Jurkat, Clone E6-1 (cell line): ENCODE data around the gene STARD7.
A peak's percentile ranks its signal among the peaks of the same experiment; 100 is the strongest.
"Not testable (repeated sequence)": the region's sequence is repeated elsewhere in the genome, so short reads cannot be mapped to it uniquely, and the experiment has no call there.

Experiments
- DNase-seq: peaks from one replicate; pipeline ENCODE4 v3.0.0-alpha.2; 2011; ENCODE audit warnings: low read depth, low spot score
- H3K4me3 ChIP-seq: 2 replicates; pipeline ENCODE4 v1.5.1; 2011; ENCODE audit warnings: mild to moderate bottlenecking, low read length, control low read depth, moderate library complexity

STARD7 gene

GRCh38 chr2:96174251-96175144 is 34.1 kb downstream of the STARD7 start:
- peak; percentile 66 for DNase-seq
- H3K4me3 ChIP-seq: no peak overlapping the region

DNA sequence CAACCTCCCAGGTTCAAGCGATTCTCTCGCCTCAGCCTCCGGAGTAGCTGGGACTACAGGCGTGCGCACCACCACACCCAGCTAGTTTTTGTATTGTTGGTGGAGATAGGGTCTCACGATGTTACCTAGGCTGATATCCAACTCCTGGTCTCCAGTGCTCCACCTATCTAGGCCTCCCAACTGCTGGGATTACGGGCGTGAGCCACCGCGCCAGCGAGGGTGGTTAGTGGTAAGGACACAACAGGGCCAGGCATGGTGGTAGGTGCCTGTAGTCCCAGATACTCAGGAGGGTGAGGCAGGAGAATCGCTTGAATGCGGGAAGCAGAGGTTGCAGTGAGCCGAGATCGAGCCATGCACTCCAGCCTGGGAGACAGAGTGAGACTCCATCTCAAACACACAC is 36.8 kb downstream of the STARD7 start:
- no peak for DNase-seq
- no peak overlapping the region for H3K4me3 ChIP-seq

DNA sequence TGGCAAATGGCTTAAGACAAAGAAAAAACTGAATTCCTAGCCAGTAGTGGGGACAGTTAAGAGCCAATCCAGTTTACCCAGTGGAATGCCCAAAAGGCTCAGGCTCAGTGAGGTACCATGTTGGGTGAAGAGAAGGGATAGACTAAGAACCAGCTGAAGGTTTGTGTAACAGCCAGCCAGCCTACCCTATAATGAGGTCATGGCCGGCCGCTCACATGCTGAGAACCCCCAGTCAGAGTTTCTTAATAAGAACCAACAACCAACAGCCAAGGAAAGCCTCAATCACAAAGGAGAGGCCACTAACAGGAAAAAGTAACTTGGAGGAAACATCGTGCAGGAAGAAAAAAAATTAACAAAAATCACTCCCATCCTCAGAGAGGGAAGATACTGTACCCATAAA is 38.0 kb downstream of the STARD7 start:
- no peak overlapping the region for H3K4me3 ChIP-seq

GRCh38 chr2:96169868-96170507 is 38.6 kb downstream of the STARD7 start:
- no peak overlapping the region for H3K4me3 ChIP-seq
- DNase-seq: no peak

More for the DNA sequence above, 38.0 kb downstream of the STARD7 start:
- DNase-seq: no peak

DNA sequence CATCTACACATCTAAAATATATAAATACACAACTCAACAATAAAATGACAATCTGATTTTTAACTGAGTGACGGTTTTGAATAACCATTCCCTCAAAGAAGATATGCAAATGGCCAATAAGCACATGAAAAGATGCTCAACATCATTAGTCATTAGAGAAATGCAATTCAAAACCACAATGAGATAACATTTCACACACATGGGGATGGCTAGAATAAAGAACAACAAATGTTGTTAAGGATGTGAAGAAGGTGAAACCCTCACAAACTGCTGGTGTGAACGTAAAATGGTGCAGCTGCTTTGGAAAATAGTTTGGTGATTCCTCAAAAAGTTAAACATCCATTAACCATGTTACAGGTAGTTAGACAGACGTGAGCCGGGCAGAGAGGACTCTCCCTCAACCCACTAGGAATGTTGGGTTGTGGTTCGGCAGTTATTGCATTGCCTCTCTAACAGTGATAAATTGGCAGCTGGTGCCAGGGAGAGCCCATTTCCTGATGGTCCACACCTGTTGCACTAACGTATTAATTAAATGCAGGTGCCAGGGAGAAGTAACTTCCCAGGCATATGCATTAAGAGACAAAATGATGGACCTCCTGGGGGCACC is 41.1 kb downstream of the STARD7 start:
- DNase-seq: no peak
- H3K4me3 ChIP-seq: no peak overlapping the region

GRCh38 chr2:96164459-96165184 is 44.0 kb downstream of the STARD7 start:
- peak; percentile 92 for DNase-seq
- H3K4me3 ChIP-seq: peak overlapping the region; percentile 52

DNA sequence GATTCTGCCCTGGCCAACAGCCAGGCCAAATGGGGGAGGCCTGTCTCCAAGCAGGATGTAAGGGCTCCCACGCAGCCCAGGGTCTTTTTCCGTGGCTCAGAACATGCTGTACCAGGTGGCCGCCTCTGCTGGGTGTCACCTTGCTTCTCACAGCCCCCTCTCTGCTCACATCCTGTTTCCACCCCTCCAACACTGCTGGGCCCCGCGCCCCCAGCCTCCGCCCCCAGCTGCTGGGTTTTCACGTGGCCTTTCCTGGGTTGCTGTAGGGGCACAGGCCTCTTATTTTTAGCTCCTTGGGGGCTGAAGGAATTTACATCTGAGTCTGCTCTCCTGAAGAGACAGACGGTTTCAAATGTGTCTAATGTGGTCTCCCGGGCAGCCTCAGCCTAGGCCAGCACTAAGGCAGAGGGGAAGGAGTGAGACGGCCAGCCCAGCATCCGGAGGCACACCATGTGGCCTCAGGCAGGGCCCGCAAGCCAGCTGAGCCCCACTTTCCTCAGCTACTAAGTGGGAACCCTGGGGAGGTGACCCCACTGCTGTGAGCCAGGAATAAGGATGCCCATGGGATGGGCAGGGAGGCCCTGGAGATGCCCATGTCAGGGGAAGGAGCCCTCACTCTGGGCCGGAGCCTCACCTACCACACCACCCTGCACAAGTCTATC is 44.7 kb downstream of the STARD7 start:
- H3K4me3 ChIP-seq: peak overlapping the region; percentile 52

DNA sequence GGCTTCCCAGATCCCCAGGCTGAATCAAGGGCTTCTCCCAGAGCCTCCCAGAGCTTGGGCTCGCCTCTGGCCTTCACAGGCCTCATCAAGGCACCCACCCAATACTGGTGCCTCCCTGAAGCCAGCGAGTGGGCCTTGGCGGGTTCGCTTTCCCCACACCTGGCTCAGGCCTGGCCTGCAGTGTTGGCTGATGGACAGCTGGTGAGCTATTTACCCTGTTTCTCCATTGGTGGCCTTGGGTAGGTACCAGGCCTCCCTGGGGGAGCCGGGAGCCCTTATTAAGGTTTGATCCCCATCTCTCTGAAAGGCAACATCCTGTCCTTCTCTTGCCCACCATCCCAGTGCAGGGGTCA is 45.2 kb downstream of the STARD7 start:
- DNase-seq: no peak
- H3K4me3 ChIP-seq: no peak overlapping the region; the same call in none of the 2 replicates

More for the DNA sequence above, 44.7 kb downstream of the STARD7 start:
- peak; percentile 90 for DNase-seq

DNA sequence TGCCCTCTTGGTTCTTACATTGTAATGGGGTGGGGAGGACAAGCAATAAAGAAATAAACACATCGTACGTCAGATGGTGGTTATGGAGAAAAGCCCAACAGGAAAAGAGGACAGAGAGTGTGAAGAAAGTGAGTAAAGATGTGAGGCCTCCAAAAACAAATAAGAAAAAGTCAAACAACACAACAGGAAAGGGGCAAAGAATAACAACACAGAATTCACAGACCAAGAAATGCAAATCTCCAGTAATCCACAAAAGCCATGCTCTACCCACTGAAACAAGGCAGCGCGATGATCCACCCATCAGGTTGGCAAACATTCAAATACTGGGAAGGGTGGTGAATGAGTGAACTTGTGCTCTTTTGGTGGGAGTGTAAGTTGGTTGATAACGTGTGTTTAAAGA is 46.7 kb downstream of the STARD7 start:
- H3K4me3 ChIP-seq: no peak overlapping the region
- DNase-seq: no peak

GRCh38 chr2:96160366-96160765 is 48.3 kb downstream of the STARD7 start:
- H3K4me3 ChIP-seq, DNase-seq: not testable (repeated sequence)

DNA sequence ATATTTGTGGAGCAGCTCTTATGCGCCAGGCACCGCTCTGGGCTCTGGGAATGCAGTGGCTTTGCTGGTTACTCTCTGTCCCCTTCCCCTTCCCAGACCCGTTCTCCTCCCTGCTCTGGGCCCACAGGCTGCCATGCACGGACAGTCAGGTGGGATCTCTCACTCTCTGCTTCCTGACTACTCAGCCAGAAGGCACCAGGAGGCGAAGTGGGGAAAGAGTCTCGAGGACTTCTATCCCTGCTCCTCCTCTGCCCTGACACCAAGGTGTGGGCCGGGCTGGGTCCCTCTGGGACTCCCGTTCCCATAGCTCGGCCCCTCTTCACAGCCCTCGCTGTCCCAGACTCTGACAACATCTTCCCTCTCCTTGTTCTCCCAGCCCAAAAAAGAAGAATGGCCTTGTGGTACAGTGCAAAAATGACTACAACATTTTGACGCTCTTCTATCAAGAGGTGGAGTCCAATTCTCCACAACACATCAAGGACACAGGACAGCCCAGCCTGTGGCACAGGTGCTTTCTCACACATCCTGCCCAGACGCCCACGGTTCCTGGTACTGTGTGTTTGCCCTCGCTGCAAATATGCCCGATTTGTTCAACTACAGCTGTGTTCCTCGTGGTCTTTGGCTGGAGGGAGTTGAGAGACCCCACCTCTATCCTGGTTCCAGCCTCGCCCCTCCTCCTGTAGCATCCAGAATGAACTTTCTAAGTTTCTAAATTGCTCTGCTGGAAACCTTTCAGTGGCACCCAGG is 49.4 kb downstream of the STARD7 start:
- DNase-seq: no peak
- H3K4me3 ChIP-seq: no peak overlapping the region

GRCh38 chr2:96158554-96158940 is 50.1 kb downstream of the STARD7 start:
- no peak overlapping the region for H3K4me3 ChIP-seq
- DNase-seq: no peak

- no peak overlapping the region for H3K4me3 ChIP-seq
- DNase-seq: no peak
Observed at GRCh38 chr2:96157649-96158553, 50.7 kb downstream of the STARD7 start.

GRCh38 chr2:96156926-96157648 is 51.5 kb downstream of the STARD7 start:
- H3K4me3 ChIP-seq: no peak overlapping the region
- DNase-seq: no peak

- DNase-seq: no peak
- no peak overlapping the region for H3K4me3 ChIP-seq
Observed at GRCh38 chr2:96156011-96156820, 52.4 kb downstream of the STARD7 start.
